ENCODE measurements around the gene TUBD1.
A peak's percentile ranks its signal among the peaks of the same experiment; 100 is the strongest.
"Not testable (repeated sequence)": the region's sequence is repeated elsewhere in the genome, so short reads cannot be mapped to it uniquely, and the experiment has no call there.

TUBD1 gene, protein sequence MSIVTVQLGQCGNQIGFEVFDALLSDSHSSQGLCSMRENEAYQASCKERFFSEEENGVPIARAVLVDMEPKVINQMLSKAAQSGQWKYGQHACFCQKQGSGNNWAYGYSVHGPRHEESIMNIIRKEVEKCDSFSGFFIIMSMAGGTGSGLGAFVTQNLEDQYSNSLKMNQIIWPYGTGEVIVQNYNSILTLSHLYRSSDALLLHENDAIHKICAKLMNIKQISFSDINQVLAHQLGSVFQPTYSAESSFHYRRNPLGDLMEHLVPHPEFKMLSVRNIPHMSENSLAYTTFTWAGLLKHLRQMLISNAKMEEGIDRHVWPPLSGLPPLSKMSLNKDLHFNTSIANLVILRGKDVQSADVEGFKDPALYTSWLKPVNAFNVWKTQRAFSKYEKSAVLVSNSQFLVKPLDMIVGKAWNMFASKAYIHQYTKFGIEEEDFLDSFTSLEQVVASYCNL

DNA sequence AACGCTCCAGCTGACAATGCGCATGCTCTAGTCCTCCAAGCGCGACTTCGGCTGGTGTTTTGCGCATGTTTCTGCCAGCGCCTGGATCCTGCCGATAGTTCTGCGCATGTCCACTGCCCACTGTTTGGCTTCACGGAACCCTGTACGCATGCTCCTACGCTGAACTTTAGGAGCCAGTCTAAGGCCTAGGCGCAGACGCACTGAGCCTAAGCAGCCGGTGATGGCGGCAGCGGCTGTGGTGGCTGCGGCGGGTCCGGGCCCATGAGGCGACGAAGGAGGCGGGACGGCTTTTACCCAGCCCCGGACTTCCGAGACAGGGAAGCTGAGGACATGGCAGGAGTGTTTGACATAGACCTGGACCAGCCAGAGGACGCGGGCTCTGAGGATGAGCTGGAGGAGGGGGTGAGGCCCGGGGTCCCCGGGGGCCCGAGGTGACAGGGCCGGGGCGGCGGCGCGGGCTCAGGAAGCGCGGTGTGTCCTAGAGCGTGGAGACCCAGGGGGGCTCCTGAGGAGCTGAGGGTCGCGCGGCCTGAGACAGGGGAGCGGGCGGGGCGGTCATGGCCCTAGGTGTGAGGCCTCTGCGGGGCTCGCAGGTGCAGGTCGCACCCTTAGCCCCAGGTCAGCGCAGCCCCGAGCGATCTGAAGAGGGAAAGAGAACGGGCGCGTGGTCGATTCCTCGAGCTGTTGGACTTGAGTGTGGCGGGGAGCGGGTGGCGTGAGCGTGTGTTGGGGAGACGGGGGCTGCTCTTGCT is at the start of gene TUBD1, which contains the start of gene RPS6KB1:
Gene TUBD1, minus strand, starts transcription at position 20 of the 752 bp plus-strand sequence. CDS start 1,941 bp downstream, outside the sequence.
Gene RPS6KB1, plus strand, starts transcription at position 198 of the 752 bp plus-strand sequence. Its CDS starts 64 bp downstream, at position 262.
- DNase-seq (ENCODE audit: low read depth), result peak; percentile 96

DNA sequence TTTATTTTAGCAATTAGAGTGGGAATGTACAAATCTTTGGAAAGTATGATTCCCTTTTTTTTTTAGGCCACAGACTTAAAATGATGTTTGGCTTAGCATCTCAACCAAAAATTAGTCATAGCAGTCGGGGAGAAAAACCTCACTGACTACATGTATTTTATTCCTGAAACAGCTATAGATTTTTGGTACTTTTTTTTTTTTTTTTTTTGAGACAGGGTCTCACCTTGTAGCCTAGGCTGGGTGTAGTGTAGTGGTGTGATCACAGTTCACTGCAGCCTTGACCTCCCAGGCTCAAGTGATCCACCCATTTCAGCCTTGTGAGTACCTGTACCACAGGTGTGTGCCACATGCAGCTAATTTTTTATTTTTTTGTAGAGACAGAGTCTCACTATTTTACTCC is 48.4 kb upstream of the TUBD1 start:
- DNase-seq (ENCODE audit: low read depth), result no peak

DNA sequence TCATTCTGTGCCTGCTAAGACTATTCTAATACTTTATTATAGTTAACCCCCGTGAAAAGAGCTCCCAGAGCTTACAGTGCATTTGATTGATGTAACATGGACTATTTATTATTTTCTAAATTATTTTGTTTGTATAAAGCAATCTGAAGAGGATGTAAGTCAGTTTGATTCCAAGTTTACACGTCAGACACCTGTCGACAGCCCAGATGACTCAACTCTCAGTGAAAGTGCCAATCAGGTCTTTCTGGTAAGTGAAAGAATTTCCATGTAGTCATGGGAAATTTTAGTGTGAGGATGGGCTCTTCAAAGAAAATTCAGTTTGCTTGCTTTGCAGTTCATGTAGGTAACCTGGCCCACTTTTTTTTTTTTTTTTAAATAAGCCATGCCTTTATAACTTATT is 48.0 kb upstream of the TUBD1 start:
- DNase-seq (ENCODE audit: low read depth), result not testable (repeated sequence)

DNA sequence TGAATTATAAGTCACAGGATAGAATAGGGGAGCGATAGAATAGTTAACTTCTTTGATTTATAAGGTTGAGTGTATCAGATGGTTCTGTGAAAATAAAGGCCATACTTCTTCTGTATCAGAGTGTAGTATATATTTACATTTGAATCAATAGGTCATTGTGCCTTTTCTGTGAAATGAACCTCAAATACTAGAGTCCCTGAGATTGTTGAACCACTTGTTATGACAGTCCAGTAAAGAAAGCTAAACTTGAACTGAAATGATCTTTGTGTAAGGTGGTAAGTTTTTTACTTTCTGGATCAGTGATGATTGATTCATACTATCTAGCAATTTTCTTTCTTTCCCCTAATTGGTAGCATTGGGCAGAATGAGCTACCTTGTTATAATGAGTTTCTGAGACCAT is 40.6 kb upstream of the TUBD1 start:
- DNase-seq (ENCODE audit: low read depth), result not testable (repeated sequence)

DNA sequence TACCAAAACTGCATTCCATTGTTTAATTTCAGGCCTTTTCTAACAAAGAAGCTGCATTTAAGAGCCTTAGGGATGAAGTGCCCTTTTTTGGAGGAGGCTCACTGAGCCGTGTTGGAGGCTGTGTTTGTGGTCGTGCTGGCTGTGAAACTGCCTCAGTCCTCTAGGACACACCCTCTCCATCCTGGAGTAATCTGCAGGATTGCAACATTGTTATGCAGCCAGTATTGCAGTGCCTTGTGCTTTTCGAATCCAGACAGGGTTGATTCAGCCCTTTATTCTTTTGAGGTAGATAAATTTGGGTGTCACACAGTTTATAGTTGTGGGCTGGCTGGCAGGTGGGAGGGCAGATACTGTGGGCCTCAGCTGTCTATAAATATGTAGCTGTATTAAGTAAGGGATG is 38.0 kb upstream of the TUBD1 start:
- not testable (repeated sequence) for DNase-seq (ENCODE audit: low read depth)

DNA sequence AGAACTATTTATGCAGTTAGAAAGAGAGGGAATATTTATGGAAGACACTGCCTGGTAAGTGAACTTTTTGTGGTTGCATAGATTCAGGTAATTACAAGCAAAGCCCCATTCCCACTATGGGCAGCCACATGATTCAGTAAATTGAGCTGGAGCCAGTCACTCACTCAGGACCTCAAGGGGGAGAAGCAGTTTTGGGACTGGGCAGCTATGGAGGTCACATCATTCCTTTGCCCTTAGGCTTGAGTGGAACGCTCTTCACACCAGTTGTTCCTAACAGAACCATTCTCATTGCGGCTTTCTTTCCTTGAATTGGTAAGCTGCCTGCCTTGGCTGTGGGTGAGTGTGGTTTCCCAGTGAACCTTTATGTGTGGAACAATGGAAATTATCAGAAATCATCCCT is 37.4 kb upstream of the TUBD1 start:
- DNase-seq (ENCODE audit: low read depth), result not testable (repeated sequence)

DNA sequence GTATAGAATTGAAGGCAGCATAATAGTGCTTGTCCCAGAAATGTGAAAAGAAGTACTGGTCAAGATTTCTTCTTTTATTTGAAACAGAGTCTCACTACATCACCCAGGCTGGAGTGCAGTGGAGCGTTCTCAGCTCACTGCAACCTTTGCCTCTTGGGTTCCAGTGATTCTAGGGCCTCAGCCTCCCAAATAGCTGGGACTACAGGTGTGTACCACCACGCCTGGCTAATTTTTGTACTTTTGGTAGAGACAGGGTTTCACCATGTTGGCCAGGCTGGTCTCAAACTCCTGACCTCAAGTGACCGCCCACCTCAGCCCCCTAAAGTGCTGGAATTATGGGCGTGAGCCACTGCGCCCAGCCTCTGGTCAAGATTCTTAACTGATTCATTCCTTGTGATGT is 27.9 kb upstream of the TUBD1 start:
- DNase-seq (ENCODE audit: low read depth), result not testable (repeated sequence)

DNA sequence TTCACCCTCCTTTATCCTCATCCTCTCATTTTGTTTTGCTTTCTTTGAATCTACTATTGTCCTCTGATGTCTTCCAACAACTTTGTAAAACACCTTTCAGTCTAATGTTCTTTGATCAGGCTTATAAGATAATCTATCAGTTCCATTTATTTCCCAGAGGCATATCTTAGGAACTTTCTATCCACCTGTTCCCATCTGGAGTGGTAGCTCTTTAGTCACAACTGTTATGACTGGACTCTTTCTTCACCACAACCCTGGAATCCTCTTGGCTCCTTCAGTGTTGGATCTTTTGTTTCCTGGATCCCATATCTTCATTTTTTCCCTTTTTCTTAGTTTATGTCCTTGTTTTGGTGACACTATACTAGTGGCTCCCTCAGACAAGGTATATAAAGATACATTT is 23.7 kb upstream of the TUBD1 start:
- DNase-seq (ENCODE audit: low read depth), result no peak

DNA sequence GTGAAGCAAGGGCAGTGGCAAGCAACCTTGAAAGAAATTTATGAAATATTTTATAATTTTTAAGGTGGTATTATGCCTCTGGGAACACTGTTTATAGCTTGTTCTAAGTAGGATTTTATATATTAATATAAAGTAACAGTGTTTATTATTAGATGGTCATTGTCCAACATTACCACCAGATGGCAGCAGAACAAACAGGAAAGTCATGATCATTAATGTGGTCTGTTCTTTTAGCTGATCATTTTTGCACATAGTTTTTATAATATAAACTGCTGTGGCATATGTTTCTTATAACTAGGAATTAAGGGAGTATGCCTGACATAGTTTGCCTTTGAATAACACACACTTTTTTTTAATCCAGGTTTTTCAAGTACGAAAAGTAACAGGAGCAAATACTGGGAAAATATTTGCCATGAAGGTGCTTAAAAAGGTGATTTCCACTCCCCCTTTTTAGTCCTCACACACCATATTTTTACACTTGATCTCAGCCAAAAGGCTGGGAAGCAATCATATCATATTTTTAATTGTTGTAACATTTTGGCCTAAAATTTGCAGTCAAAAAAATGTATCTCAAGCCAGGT is 21.6 kb upstream of the TUBD1 start:
- no peak for DNase-seq (ENCODE audit: low read depth)

DNA sequence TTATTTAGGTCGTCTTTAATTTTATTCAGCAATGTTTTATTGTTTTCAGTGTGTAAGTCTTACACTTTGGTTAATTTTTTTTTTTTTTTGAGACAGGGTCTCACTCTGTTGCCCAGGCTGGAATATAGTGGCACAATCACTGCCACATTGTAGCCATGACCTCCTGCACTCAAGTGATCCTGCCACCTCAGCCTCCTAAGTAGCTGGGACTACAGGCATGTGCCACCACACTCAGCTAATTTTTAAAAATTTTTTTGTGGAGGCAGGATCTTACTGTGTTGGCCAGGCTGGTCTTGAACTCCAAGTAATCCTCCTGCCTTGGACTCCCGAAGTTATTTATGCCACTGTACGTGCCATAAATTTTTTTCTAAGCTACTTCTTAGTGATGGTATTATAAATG is 14.7 kb upstream of the TUBD1 start:
- DNase-seq (ENCODE audit: low read depth), result no peak

DNA sequence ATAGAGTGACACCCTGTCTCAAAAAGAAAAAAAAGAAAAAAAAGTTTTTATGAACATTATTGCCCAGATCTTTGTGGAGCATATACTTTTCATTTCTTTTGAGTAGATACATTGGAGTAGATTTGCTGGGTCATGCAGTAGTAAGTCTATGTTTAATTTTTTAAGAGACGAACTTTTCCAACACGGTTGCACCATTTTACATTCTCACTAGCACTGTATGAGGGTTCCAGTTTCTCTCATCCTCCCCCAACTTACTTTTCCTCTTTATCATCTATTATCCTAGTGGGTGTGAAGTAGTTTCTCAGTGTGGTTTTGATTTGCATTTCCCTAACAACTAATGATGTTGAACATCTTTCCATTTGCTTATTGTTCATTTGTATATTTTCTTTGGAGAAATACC is 10.7 kb upstream of the TUBD1 start:
- DNase-seq (ENCODE audit: low read depth), result no peak

DNA sequence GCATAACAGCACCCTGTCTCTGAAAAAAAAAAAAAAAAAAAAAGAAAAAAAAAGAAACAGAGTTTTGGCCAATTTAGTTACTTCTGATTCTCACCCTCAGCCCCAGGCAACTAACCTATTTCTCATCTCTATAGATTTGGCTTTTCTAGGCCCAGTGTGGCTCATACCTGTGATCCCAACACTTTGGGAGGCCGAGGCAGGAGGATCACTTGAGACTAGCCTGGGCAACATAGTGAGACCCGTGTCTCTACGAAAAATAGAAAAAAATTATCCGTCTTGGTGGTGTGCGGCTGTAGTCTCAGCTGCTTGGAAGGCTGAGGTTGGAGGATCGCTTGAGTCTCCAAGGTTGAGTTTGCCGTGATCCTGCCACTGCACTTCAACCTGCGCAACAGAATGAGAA is 8.9 kb upstream of the TUBD1 start:
- no peak for DNase-seq (ENCODE audit: low read depth)

DNA sequence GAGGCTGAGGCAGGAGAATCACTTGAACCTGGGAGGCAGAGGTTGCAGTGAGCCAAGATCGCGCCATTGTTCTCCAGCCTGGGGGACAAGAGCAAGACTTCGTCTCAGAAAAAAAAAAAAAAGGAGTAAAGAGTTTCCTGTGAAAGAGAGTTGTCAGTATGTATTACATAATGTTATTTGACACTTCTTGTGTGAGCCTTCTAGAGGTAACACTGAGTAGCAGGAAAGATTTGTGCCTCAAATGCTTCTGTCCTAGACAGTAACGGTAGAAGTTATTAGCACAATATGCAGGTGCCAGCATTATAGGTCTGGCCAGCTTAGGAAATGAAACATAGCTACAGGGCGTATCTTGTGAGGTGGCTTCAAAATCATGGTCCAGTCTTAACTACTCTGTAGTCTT is 6.4 kb upstream of the TUBD1 start:
- no peak for DNase-seq (ENCODE audit: low read depth)

DNA sequence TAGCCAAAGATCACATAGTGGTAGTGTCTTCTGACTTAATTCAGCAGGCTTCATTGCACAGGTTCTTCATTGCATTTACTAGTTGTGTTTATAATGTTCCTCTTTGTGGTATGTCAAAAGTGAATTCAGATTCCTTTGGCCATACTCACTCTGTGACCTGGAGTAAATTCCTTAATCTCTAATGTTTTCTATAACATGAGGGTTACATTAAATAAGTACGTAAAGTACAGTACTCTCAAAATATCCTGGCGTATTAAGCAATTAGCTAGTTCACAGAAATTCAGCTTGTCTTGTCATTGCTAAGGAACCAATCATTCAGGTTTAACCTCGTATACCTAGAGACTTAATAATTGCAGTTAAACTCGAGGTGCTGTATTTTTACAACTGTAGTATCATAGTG is 4.3 kb upstream of the TUBD1 start:
- no peak for DNase-seq (ENCODE audit: low read depth)

DNA sequence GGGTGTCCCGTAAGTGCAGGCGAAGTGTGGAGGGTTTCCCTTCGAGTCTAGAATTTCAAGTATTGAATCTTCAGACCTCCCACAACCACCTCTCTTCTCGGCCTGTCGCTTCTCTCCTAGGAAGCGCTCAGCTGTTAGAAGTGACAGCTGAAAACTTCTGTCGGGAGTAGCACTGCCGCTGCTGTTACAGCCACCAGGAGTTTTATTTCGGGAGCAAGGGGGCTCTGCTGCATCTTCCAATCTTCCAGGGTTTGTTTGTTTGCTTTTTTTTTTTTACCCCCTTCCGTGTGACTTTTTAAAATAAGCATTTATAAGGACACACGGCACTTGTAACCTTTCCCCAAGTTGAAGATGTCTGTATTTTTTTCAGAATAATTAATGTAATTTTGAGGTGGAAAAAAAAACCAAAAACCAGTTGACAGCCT is 945 bp upstream of the TUBD1 start:
- no peak for DNase-seq (ENCODE audit: low read depth)

DNA sequence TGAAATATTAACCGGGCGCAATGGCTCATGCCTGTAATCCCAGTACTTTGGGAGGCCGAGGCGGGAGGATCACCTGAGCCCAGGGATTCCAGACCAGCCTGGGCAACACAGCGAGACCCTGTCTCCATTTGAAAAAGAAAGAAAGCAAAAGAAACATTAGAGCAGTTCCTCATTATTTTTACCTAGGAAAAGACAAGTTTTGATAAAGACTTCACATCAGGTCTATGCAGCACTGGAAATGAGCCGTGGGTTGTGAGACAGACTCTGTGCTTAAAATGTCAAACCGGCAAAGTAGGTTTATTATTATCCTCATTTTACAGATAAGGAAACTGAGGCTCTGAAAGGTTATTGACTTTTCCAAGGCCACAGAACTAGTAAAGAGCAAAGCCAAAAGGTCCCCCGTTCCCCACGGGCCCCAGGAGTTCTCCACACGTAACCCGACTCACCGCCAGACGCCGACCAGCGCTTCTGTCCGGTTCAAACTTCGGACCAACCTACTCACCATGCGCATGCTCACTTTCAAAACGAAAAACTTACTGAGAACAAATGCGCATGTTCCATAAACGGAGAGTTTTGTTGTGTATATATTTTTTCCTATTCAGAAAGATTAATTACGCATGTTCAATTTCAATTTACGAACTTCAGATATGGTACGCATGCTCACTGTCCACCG is 356 bp downstream of the TUBD1 start:
- no peak for DNase-seq (ENCODE audit: low read depth)

DNA sequence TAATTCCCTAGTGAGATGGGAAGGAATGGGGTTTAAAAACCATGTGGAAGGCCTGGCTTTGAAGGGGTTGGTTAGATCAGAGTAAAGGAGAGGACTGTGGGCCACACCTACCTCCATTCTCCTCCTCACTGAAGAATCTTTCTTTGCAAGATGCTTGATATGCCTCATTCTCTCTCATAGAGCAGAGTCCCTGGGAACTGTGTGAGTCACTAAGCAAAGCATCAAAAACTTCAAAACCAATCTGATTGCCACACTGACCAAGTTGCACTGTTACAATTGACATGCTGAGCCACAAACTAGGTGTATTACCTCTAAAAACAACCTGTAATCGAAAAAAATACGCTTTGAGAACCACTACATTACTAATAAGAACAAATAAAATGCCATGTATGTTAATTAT is 2.0 kb downstream of the TUBD1 start:
- DNase-seq (ENCODE audit: low read depth), result no peak

DNA sequence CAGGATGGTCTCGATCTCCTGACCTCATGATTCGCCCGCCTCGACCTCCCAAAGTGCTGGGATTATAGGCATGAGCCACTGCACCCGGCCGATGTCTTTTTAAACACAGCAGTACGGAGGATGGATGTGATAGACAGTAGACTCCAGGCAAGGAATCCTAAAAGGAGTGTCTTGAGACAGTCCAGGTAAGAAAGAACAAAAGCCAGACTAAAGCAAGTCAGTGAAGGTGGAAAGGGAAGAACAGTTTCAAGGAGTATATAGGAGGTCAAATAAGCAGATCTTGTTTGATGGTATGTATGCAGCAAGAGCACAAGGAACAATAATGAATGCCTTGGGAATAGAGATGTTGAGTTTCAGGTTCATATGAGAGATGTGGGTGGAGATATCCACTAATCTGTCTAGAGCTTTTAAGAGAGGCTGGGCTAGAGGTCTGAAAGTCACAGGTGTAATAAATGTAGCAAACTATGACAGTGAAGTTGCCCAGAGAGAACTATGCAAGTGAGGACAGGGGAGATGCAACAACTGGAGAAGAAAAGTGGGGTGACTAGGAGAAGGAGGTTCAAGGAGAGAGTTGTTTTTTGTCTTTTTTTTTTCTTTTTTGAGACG is 4.5 kb downstream of the TUBD1 start:
- DNase-seq (ENCODE audit: low read depth), result no peak

DNA sequence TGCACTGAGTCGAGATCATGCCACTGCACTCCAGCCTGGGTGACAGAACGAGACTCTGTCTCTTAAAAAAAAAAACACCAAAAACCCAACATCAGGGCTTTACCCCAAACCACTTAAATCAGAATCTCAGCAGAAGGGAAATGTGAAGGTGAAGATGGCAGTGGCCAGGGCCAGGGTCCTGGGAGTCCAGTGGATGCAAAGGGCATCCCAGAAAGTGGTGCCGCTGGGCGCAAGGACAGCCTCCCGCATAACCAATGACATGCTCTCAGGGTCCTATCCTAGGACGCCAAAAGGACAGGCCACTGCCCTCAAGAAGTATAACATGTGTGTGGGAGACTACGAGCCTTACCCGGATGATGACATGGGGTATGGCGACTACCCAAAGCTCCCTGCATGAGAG is 7.9 kb downstream of the TUBD1 start:
- no peak for DNase-seq (ENCODE audit: low read depth)

DNA sequence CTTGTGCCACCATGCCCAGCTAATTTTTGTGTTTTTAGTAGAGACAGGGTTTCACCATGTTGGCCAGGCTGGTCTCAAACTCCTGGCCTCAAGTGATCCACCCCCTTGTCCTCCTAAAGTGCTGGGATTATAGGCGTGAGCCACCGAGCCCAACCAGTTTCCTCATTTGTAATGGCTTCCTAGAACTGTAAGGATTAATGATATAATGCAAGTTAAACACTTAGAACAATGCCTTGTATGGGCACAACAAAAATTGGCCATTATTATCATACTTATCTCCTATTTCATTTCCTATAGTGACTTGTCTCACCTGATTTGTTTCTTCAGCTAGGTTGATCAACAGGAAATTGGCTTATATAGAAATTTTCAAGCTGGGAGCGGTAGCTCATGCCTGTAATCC is 14.1 kb downstream of the TUBD1 start:
- no peak for DNase-seq (ENCODE audit: low read depth)

DNA sequence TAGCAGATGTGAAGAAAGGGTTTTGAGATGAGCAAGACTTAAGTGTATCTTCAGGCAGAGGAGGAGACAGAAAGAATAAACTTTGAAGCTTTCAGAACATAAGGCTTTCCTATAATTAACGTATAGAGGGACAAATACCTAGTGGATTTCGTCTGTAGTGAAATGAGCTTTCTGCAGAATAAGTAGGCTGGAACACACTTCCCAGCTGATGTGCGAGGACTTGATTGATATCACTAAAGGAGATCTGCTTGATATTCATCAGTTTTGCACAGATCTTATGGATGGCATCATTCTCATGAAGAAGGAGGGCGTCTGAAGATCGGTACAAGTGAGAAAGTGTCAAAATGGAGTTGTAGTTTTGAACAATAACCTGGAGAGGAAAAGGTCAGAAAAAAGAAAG is 14.8 kb downstream of the TUBD1 start:
- no peak for DNase-seq (ENCODE audit: low read depth)

DNA sequence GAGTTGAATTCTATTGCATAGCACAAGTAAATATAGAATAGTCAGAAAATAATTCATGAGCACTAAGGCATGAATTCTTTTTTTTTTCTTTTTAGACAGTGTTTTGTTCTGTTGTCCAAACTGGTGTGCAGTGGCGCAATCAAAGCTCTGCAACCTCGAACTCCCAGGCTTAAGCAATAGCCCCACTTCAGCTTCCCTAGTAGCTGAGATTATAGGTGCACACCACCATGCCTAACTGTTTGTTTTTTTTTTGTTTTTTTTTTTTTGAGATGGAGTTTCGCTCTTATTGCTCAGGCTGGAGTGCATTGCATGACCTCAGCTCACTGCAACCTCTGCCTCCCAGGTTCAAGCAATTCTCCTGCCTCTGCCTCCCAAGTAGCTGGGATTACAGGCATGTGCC is 16.6 kb downstream of the TUBD1 start:
- DNase-seq (ENCODE audit: low read depth), result no peak

All from stimulated activated CD8-positive, alpha-beta memory T cell treated with anti-CD3 and anti-CD28 coated beads, Interleukin-12 subunit alpha, Interleukin-12 subunit beta, amount 100 ng/mL, for 4 hours (primary cell).